Cardiac fibroblast (primary cell): ENCODE data around the gene EID2B.
A peak's percentile ranks its signal among the peaks of the same experiment; 100 is the strongest.

Experiments
- DNase-seq, 2 donors: peaks; one replicate each; pipeline versions ENCODE4 v3.0.0 to v3.0.0-alpha.2; 2010; ENCODE audit warnings: low read depth in 2 of 2
- H3K4me3 ChIP-seq, 2 donors: replicated peaks in 1 of 2; 1 replicate in 1 of 2; 2 replicates in 1 of 2; pipeline ENCODE4 v1.5.1; 2011; ENCODE audit warnings: low read depth in 2 of 2, low read length in 2 of 2, mild to moderate bottlenecking in 2 of 2, moderate library complexity in 1 of 2
- CTCF ChIP-seq: IDR thresholded peaks from one replicate; pipeline ENCODE4 v1.5.1; 2011; ENCODE audit warnings: low read depth, mild to moderate bottlenecking, low read length, inconsistent platforms

Gene EID2B

GRCh38 chr19:39544911-39545310, 12.3 kb upstream of the EID2B start:
- no peak for DNase-seq
- H3K4me3 ChIP-seq = no peak overlapping the region
- no peak for TF ChIP-seq CTCF

DNA sequence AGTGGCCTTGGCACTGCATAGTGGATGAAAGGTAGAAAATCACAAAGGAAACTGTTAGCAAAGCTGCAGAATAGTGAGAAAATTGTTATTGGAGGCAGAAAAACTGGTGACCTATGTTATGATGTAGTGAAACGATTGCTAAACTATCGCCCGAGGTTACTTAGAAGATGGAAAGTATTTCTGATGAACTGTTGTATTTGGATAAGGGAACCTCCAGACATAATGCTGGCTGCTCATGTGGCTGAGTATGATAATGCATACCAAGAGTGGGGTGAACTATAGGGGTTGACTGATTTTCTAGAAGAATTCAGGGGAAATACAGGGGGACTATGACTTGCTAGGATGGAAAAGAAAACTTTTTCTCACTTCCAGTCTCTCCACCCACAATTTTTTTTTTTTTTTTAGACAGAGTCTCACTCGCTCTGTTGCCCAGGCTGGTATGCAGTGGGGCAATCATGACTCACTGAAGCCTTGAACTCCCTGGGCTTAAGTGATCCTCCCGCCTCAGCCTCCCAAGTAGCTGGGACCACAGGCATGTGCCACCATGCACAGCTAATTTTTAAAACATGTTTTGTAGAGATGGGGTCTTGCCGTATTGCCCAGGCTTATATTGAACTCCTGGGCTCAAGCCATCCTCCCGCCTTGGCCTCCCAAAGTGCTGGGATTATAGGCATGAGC, 11.7 kb upstream of the EID2B start:
- no peak for TF ChIP-seq CTCF
- peak; percentile 24 to 40 for DNase-seq
- H3K4me3 ChIP-seq = no peak overlapping the region

- H3K4me3 ChIP-seq = no peak overlapping the region
- no peak for TF ChIP-seq CTCF
- no peak for DNase-seq
These were observed 10.8 kb upstream of the EID2B start for GRCh38 chr19:39543477-39543857.

DNA sequence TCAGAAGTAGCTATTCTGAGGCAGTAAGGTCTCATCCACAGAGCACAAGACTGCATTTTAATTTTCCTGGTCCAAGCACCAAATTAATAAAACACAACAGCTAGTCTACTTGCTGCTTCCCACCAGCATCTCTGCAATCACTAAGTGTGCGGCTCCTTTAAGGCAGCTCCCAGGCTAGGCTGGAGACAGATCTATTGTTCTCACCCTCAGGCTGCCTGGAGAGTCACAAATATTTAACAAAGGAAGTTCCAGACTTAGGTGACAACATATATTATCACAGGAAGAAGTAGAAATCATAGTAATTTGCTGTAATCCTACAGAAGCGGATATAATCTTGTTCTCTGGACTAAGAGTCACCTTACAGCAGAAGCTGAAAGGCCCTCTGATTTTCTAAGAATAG, 9.6 kb upstream of the EID2B start:
- peak; percentile 8 to 28 for DNase-seq
- TF ChIP-seq CTCF = no peak
- no peak overlapping the region for H3K4me3 ChIP-seq

- no peak for TF ChIP-seq CTCF
- H3K4me3 ChIP-seq = peak overlapping the region in 1 of 2 donors; percentile 94
- no peak for DNase-seq
These were observed 7.7 kb upstream of the EID2B start for GRCh38 chr19:39540333-39540673.

DNA sequence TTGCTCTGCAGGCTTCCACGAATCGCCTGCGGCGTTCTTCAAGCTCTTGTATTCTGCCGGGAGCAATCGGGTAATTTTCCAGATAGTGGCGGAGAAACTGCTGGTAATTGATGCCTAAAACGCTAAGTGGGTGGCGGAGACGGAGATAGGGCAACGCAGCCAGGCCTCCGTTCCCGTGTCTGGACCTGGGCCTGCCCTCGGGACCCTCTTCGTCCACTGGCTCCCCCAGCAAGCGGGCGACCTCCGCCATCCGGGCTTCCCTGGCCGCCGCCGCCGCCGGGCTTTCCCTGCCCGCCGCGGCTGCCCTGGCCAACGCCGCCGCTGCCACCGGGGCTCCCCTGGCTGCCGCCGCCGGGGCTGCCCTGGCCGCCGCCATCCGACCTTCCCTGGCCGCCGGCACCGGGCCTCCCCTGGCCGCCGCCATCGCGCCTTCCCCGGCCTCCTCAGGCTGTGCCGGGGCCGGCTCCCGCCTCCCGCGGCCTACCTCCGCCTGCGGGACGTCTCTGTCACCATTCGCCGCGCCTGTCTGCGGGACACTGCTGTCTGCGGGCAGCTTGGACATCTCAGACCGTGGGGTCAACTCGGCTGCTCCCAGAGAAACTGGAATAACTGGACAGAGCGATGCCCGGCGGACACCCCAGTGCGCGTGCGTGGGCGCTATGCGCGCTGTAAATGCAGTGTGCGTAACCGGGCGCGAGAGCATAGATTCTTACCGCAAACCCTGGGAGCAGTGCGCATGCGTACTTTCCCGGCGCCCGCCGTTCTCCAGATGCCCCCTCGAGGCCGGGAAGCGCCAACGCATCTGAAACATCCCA, 7.1 kb upstream of the EID2B start, which contains the start of gene EID2:
TSS of gene EID2 (minus strand) at position 644 of the 815 bp plus-strand sequence. CDS start at position 562, 82 bp downstream.
- TF ChIP-seq CTCF = peak; percentile 84
- peak within 1 kb of the TSS; percentile 58 to 94 for H3K4me3 ChIP-seq
- peak; percentile 95 to 97 for DNase-seq
